ENCODE results near the gene ANAPC13. TPM values are rescaled to one million over a fixed set of nuclear protein-coding genes. Genes with fewer than 3 reads are reported as not detected.

Gene ANAPC13
- total RNA-seq, 2 experiments from 2014 or later, result 29.8 to 50.6 TPM

GRCh38 chr3:134466331-134466730 lies 19.5 kb downstream of the ANAPC13 start:
- no peaks in the 10 kb centered on the region for H4K20me1 ChIP-seq (ENCODE audit: insufficient read depth, low read length)
- CTCF ChIA-PET (ENCODE audit: unreplicated experiment), result no interaction called here
- no TSS peak for BruUV-seq (replicated peaks)

GRCh38 chr3:134464689-134465365 lies 21.0 kb downstream of the ANAPC13 start:
- H3K4me3 ChIP-seq (ENCODE audit: low read depth, low read length, poor library complexity, severe bottlenecking), result no peak overlapping the region
- H3K27ac ChIP-seq (ENCODE audit: low read depth, low read length, poor library complexity, severe bottlenecking), result no peak overlapping the region
- intact Hi-C loops (cut with micrococcal nuclease; ENCODE audit: unreplicated experiment), result no loop called here
- no TSS peak for BruUV-seq (replicated peaks)
- H3K4me2 ChIP-seq (ENCODE audit: low read length), result no peak overlapping the region
- H4K20me1 ChIP-seq (ENCODE audit: insufficient read depth, low read length), result no peaks in the 10 kb centered on the region
- no peak for DNase-seq (ENCODE audit: low spot score)
- CTCF ChIA-PET (ENCODE audit: unreplicated experiment), result no interaction called here
- POLR2A ChIA-PET, result no interaction called here
- no peak overlapping the region for H2AFZ ChIP-seq (ENCODE audit: low read length)
- H3K9me2 ChIP-seq (ENCODE audit: insufficient read depth, low read length), result no peaks in the 10 kb centered on the region
- no peaks in the 10 kb centered on the region for H3K9me3 ChIP-seq (ENCODE audit: low read length)
- H3K36me3 ChIP-seq (ENCODE audit: insufficient read depth, low read length), result no peaks in the 10 kb centered on the region
- no peaks in the 10 kb centered on the region; the same call in 1 of the 2 replicates for H3K79me2 ChIP-seq (ENCODE audit: insufficient read depth, low read depth, low read length)
- TF ChIP-seq CTCF (conservative IDR thresholded peaks at IDR 0.05; ENCODE audit: low read length), result no peak
- TF ChIP-seq EZH2phosphoT487 (IDR thresholded peaks at IDR 0.05; ENCODE audit: borderline replicate concordance, low read depth, low read length), result no peak
- H3K4me1 ChIP-seq (ENCODE audit: insufficient read depth, low read length, poor library complexity, severe bottlenecking), result no peaks in the 10 kb centered on the region

More at GRCh38 chr3:134466331-134466730, 19.5 kb downstream of the ANAPC13 start:
- Histone ChIP-seq H3K27ac (ENCODE audit: low read depth, low read length, poor library complexity, severe bottlenecking) (no peak overlapping the region), H3K4me3 (ENCODE audit: low read depth, low read length, poor library complexity, severe bottlenecking) (no peak overlapping the region), H2AFZ (ENCODE audit: low read length) (no peak overlapping the region), H3K9me2 (ENCODE audit: insufficient read depth, low read length) (no peaks in the 10 kb centered on the region), H3K79me2 (ENCODE audit: insufficient read depth, low read depth, low read length) (no peaks in the 10 kb centered on the region; the same call in 1 of the 2 replicates), H3K4me1 (ENCODE audit: insufficient read depth, low read length, poor library complexity, severe bottlenecking) (no peaks in the 10 kb centered on the region), H3K36me3 (ENCODE audit: insufficient read depth, low read length) (no peaks in the 10 kb centered on the region), H3K4me2 (ENCODE audit: low read length) (no peak overlapping the region), H3K9me3 (ENCODE audit: low read length) (no peaks in the 10 kb centered on the region)
- DNase-seq (ENCODE audit: low spot score), result no peak
- POLR2A ChIA-PET, result interaction anchor here (1.5 kb wide), 1 partner anchor 12 kb away, joined by 3 read pairs; no protein-coding TSS in a partner anchor
- TF ChIP-seq EZH2phosphoT487 (IDR thresholded peaks at IDR 0.05; ENCODE audit: borderline replicate concordance, low read depth, low read length) (no peak), CTCF (conservative IDR thresholded peaks at IDR 0.05; ENCODE audit: low read length) (no peak)
- intact Hi-C loops (cut with micrococcal nuclease; ENCODE audit: unreplicated experiment), result no loop called here

- no peaks in the 10 kb centered on the region; the same call in 1 of the 2 replicates for H3K79me2 ChIP-seq (ENCODE audit: insufficient read depth, low read depth, low read length)
- DNase-seq (ENCODE audit: low spot score), result no peak
- H2AFZ ChIP-seq (ENCODE audit: low read length), result no peak overlapping the region
- CTCF ChIA-PET (ENCODE audit: unreplicated experiment), result no interaction called here
- H3K36me3 ChIP-seq (ENCODE audit: insufficient read depth, low read length), result no peaks in the 10 kb centered on the region
- POLR2A ChIA-PET, result no interaction called here
- no peak overlapping the region for H3K4me2 ChIP-seq (ENCODE audit: low read length)
- H3K4me3 ChIP-seq (ENCODE audit: low read depth, low read length, poor library complexity, severe bottlenecking), result no peak overlapping the region
- no peaks in the 10 kb centered on the region for H3K9me3 ChIP-seq (ENCODE audit: low read length)
- H3K27ac ChIP-seq (ENCODE audit: low read depth, low read length, poor library complexity, severe bottlenecking), result no peak overlapping the region
- no peaks in the 10 kb centered on the region for H4K20me1 ChIP-seq (ENCODE audit: insufficient read depth, low read length)
- no peaks in the 10 kb centered on the region for H3K9me2 ChIP-seq (ENCODE audit: insufficient read depth, low read length)
- intact Hi-C loops (cut with micrococcal nuclease; ENCODE audit: unreplicated experiment), result no loop called here
- BruUV-seq (replicated peaks), result no TSS peak
- H3K4me1 ChIP-seq (ENCODE audit: insufficient read depth, low read length, poor library complexity, severe bottlenecking), result no peaks in the 10 kb centered on the region
- TF ChIP-seq EZH2phosphoT487 (IDR thresholded peaks at IDR 0.05; ENCODE audit: borderline replicate concordance, low read depth, low read length) (no peak), CTCF (conservative IDR thresholded peaks at IDR 0.05; ENCODE audit: low read length) (no peak)
Measured at GRCh38 chr3:134464064-134464688, 21.6 kb downstream of the ANAPC13 start.
